HG02642 (cell line): ENCODE data around the gene SLC38A11.

Experiments used
- ATAC-seq: cut with Tn5 transposase; IDR thresholded peaks from one replicate; pipeline ENCODE4 v1.9.1; 2021; ENCODE audit warnings: mild to moderate bottlenecking; ENCODE audit not compliant: unreplicated experiment, poor library complexity

Gene SLC38A11

DNA sequence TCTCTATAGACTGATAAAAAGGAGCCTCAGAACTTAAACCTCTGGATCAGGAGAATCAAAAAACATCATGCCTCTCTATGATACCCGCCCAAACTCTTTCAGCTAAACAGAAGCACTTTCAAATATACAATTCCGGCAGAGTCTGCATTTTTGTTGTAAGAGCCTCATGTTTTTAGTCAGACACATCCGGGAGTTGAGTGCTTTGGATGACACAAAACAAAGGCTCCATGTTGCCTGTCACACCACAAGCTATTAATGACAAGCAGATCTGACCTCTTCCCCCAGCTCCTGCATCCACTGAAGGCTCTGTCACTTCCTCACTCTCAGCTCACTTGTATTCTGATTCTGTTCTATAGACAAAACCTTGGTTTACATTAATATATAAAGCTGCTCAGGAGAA lies 33.2 kb downstream of the SLC38A11 start:
- ATAC-seq: no peak

DNA sequence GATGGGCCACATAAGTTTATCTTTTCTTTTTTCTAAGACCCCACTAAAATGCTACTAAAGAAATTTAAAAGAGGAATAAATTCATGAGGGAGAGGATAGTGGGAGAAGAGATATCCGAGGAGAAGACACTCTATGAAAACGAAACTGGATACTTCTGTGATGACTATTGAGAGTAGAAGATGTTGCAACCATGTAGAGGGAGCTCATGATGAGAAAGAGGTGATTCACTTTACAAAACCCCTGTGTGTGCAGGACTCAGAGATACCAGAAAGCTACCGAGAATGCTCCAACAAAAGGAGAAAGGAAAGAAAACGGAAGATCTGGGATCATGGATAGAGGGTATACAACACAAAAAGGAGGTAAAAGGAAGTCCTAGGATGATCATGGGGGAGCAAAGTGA lies 34.9 kb downstream of the SLC38A11 start:
- ATAC-seq: no peak

DNA sequence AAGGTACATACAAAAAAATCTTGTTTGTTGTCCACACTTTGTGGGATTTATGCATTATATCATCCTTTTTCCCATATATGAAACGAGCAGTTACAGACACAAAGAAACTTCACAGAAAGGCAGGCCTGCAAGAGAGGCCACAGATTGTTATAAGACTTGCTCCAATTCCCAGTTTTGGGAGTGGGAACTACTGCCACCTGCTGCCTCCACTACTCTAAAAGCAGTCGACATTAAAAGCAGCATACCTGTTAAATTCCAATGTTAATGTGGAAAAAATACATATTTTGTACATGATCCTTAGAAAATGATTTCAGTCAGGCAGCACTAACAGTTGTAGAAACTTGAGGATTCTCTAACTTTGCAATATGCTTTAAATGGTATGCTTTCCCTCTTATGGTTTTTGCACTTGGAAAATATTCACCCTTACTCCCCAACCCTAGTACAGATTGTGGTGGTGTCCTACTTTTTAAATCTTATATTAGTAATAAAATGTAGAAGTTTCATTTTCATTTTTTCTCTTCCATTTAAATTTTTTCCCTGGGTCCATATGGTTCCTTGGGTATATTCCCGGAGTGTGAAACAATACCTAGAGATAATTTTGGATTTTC lies 37.9 kb downstream of the SLC38A11 start:
- no peak for ATAC-seq

DNA sequence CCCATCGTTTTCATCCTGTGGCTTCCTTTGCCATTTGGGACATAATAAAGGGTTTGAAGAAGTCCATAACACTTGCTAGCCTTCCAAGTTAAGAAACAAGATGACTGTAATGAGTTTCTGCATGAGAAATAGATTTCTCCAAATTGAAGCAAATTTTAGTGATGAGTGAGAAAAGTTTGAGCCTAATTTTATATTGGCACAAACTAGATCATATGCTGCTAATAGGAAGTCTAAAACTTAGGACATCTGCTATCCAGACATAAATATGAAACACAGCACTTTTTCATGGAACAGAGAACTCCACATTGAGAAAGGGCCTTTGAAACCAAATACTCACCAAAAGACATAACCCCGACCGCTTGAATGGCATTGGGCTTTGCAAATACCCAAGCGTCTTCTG lies 39.8 kb downstream of the SLC38A11 start:
- no peak for ATAC-seq

DNA sequence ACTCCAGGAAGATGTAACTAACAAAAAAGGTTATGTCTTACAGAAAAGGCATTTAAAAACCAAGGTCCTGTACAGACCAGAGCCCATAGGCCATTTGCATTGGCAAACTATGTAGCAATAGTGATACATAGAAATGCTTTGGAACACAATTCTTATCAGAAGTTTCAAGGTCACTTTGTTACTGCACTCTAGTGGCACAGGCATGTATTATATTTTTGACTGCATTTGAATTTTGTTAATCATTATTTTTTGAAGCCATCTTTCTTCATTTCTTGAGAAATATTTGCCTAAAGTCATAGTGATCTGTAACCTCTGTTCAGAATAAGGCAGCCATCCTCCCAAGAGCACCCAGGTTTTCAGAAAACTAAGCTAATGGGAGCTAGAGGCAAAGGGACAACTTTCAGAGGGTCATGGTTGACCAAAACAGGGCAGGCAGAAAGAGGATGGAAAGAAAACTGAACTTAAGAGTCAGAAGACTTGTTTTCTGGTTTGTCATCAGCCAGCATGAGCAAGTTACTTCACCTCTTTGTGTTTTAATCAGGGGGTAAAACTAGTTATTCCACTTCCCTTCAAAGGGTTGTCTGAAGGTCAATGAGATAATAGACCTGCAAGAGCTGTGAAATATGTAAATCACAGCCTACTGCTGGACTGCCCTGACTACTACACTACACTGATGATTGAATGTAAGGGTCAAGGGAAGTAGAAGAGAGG lies 41.5 kb downstream of the SLC38A11 start:
- no peak for ATAC-seq

DNA sequence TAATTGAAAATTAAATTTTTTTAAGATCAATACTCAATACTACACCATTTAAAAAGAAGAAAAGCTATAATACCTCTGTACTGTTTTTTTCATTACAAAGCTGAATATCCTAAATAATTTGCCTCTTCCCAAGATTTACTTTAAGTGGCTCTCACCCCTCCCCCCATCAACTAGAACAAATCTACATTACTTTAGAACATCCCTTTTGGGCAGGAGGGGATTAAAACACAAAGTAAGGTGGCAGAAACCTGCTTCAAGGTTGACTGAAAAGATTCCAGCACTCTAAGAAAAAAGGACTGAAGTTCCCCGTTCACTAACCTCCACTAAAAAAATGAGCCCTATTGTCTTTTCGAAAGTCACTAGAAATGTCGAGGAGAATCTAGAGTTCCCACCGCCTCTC lies 42.3 kb downstream of the SLC38A11 start:
- no peak for ATAC-seq

DNA sequence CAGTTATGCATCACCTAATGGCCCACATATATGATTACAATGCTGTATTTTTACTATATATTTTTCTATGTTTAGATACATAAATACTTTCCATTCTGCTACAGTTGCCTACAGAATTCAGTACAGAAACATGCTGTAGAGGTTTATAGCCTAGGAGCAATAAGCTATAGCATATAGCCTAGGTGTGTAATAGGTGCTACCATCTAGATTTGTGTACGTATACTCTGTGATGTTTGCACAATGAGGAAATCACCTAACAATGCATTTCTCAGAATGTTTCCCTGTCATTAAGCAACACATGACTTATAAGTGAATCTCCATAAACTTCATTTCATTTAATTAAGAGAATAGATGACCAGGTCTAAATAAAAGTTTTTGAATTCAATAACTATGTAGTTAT lies 43.5 kb downstream of the SLC38A11 start:
- ATAC-seq: no peak

DNA sequence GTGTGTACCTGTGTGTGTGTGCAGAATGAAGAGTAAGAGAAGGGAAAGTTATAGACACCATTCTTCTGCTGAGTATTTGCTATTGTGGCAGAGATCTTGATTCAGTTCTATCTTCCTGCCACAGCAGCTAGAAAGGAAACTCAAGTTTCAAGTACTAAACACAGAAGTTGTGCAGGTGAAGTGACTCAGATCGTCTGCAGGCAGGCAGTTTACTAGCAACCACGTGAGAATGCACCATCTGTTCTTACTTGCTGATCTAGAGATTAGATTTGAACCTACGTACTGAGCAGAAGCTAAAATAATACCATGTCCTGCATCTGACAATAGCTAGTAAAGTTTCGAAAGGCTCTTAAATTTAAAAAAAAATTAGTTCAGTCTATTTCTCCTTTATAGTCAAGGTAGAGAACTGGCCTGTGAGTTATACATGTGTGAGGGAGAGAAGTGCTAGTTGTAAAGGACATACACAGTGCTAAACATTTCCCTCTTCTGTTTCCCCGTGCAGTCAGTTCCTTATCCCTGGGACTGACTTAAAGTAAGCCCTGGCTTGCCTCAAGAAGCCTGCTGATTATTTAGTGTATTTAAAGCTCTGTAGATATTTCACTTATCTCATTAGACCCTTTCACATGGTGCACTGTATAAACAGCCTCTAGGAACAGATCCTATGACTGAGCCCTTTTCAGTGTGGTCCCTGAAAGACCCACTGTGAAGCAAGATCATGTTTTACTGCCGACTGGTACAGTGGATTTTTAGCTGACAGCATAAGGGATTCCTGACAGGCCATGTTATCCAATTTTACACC lies 45.0 kb downstream of the SLC38A11 start:
- peak; percentile 74 for ATAC-seq

DNA sequence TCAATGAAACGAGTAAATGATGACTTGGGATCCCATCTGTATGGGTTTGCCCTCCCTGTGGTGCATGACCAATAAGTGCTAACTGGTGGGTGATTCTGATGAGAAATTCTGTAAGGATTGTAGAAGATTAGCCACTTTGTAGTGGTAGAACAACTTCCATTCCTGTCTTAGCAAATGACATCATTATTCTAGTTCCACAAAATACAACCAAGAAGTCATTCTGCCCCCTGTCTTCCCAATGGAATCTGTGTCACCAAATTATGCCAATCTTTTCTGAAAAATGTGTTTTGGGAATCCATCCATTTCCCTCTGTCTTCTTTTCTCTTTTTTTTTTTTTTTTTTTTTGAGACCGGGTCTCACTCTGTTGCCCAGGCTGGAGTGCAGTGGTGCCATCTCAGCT lies 48.4 kb downstream of the SLC38A11 start:
- no peak for ATAC-seq

DNA sequence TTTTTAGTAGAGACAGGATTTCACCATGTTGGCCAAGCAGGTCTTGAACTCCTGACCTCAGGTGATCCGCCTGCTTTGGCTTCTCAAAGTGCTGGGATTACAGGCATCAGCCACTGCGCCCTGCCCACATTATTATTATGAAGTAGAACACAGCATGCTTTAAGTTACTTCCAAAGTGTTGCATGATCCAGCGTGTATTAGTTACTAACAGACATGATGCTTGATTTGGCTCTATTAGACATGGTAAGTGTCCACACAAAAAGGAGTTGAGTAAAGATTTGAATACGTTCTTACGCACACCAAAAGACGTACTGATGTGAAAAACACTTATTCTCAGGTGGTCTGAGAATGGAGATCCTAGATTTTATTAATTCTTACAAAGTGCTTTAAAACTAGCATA lies 50.0 kb downstream of the SLC38A11 start:
- no peak for ATAC-seq

DNA sequence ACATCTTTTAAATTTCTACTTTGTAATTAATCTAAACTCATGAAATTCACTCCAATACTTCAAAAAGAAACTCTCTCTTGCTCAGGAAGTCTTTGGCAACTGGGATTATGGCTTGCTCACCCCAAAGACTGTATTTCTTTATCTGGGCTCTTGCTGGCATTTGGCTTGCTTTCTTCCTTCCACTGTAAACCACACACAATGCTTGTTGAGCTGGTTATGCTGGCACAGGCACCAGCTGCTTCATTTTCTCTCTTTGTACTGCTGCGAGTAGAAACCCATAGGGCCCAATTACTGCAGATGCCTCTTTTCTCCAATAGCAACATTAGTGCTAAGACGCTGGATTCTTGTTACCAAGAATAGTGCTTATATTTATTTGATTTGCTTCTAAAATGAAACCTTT lies 51.4 kb downstream of the SLC38A11 start:
- ATAC-seq: no peak

DNA sequence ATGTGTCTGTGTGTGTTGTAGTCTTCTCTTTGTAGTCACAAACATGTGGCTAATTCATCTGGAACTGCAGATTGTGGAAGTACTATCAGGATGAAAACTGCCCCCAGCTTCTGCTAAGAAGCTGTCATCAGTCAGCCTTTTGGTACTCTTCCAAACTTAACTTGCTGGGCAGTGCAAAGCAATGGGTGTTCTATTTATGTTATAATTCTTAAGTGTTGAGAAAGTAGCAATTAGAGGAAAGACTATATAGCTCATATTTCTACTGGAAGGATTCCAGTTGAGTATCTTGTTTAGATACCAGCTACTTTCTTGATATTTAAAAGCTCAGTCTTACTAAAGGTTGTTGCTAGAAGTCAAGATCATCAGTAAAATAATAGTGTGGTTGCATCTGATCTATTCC lies 52.1 kb downstream of the SLC38A11 start:
- ATAC-seq: no peak

DNA sequence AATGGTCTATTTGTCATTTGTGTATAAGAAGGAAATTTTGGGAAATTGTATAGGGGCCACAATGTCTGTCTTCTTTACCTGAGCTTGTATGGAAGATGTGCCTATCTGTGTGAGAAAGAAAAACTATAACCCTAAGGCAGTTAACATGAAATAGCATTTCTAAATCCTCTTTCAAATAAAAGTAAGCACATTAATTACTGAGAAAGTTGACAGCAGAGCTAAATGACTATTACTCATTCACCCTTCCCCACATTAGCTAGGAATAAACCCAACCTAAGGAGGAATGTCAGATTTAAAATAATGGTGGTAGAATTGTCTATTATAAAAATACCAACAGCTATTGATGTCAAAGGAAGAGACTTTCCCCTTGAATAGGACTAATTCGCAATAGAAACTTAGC lies 56.2 kb downstream of the SLC38A11 start:
- ATAC-seq: no peak

DNA sequence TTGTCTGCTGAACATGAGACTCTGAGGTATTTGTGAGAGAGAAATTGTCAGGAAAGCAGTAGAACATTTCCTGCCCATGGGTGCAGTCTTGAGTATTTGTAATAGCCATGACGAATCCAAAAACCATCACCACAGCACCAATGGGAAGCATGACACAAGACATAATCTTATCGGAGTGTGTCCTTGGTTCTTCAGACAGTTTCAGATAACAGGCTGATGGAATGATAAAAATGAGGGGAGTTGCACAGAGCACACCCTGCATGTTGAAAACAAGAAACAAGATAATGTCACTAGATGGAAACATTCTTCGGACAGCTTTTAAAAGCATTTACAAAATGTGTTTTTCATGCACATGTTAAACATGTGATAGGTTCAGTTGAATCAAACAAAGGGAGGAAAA lies 56.9 kb downstream of the SLC38A11 start:
- no peak for ATAC-seq

DNA sequence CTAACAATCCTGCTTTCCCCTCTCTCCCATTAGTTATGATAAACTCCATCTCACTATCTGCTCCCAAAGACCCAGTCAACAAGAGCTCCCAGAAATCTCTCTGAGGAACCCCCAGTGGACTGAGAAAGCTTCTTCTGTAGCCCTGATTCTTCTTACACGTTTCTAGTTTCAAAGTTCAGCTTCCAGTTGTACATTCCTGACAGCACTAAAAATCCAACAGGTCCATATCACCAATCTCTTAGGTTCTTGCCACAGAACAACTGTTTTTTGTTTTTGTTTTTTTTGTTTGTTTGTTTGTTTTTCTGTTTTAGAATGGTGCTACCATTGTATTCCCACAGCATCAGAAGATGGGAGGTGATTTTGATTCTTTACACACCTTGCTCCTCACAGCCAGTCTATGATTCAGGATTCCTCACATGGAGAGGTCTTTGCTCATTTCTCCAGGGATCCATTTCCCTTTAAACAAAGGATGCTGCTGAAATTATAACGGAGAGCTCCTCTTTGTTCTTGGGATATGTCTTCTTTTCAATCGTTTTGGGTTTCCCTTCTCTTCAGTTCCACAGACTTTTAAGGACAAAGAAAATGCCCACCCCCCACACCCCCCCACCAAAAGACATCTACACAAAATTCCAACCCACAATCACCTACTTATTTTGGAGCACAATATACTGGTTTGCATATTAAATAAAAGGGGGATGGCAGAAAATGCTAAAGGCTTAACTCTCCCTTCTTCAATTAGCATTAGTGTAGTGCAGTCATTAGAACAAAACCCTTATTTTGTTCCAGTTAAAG lies 57.7 kb downstream of the SLC38A11 start:
- ATAC-seq: no peak

DNA sequence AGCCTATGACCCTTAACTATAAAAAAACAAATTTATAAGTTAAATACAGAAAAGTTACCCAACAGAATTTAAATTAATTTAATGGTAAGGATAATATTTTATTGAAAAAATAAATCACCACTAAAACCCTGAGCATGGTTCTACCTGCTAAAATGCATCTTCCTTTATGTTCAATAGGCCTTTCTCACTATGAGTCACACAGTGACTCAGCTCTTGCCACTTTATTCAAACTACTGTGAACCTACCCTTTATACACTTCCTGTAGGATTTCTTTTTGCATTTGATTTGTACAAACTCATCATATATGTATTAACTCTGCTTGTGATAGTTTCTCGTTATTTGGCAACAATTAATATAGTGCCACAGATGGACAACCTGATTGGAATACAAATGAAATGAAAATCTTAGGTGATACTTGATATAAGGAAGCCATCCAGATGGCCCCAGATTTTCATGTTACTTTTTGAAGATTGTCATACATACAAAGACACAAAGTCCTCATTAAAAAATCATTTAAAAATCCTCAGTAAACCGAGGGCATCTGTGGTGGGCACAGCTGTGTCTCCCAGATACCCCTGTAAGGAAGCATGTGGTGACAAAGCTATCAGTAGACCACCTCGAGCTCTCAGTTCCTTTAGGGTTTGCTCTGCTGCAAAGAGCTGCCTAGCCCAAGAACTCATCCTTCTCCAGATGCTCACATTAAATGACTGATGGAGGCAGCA lies 58.5 kb downstream of the SLC38A11 start:
- ATAC-seq: peak; percentile 97

DNA sequence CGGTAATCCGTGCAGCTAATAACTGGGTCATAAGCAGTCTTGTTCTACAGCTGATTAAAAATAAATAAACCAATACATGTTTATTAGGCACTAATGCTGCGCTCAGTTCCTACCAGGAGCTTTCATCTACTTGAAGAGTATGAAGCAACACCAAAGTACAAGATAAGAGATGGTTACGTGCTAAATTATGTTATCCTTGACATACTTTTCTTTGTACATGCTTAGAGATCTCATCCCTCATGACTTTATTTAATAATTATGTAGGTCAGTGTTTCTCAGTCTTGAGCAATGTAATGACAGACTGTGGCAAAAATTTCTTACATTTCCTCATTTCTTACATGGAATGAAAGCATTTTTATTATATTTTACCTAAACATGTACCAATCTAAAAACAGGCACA lies 59.1 kb downstream of the SLC38A11 start:
- no peak for ATAC-seq

DNA sequence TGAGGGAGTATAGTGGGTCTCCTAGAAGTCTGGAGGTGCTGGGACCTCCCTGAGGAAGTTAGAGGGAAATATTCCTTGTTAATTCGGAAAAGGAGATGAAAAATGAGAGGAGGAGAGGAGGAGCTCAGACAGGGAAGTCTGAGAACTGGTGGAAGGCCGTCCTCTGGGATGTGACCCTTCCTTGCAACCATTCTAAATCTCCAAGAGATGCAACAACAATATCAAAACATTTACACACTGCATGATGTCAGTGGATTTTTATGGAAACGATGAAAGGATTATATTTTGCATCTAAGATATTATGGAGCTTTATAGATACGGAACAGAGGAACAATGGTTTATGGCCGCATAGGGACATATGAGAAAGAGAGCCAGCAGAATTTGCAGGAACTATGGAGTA lies 63.9 kb downstream of the SLC38A11 start:
- ATAC-seq: no peak

DNA sequence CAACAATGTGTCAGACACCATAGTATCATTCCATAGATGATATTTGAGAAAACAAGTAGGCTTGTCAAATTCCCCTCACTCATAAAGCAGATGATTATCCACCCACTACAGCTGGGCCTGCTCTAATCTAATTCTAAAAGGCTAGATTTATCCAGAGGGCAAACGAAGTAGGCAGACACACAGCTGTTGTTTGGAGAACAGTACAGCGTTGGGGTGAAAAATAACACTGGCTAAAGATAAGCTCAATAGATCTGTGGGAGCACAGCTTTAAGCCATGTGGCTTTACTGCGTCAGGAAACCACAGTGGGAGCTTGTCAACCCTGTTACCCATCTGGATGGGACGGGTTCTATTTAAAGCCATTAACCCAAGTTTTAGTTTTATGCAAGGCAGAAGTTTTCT lies 64.8 kb downstream of the SLC38A11 start:
- no peak for ATAC-seq

DNA sequence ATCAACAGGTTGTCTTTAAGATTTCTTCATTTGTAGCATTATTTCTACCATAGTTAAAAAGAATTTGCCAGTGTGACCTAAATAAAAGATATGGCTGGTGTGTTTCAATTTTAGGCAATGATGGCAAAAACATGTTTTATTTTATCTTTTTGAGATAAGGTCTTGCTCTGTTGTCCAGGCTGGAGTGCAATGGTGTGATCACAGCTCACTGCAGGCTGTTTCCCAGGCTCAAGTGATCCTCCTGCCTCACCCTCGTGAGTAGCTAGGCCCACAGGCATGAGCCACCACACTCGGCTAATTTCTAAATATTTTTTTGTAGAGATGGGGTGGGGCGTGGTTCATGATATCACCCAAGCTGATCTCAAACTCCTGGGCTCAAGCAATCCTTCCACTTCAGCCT lies 66.7 kb downstream of the SLC38A11 start:
- no peak for ATAC-seq
